ENCODE measurements around the gene SDSL.

GRCh38 chr12:113399490-113399889 lies 22.7 kb upstream of the SDSL start:
- TF ChIP-seq CTCF (IDR thresholded peaks at IDR 0.05; ENCODE audit: insufficient read depth, low read length, poor library complexity, severe bottlenecking) (no peak), EZH2phosphoT487 (conservative IDR thresholded peaks at IDR 0.05; ENCODE audit: low read length) (no peak)

All from SU-DHL-6 (cell line).